Panc1 (cell line): ENCODE results near the gene MAGI2.

Source experiments
- CTCF ChIP-seq: fragments of 450-650 bp; IDR thresholded peaks from 2 replicates; pipeline ENCODE4 v1.5.1; 2017; ENCODE audit warnings: mild to moderate bottlenecking
- POLR2AphosphoS5 ChIP-seq: IDR thresholded peaks from 2 replicates; pipeline ENCODE4 v1.6.1; 2012; ENCODE audit warnings: mild to moderate bottlenecking, low read depth, low read length, moderate library complexity
- REST ChIP-seq, 2 experiments: IDR thresholded peaks; 2 replicates each; pipeline ENCODE4 v1.6.1; 2011 to 2012; ENCODE audit warnings: low read depth in 2 of 2, control low read depth in 1 of 2, low read length in 1 of 2, mild to moderate bottlenecking in 1 of 2, moderate library complexity in 1 of 2; ENCODE audit not compliant: insufficient read depth in 1 of 2
- SIN3A ChIP-seq: IDR thresholded peaks from 2 replicates; pipeline ENCODE4 v1.6.1; 2012; ENCODE audit warnings: low read depth, mild to moderate bottlenecking, low read length, moderate library complexity, borderline replicate concordance; ENCODE audit not compliant: insufficient read depth
- TCF7L2 ChIP-seq: IDR thresholded peaks from 2 replicates; pipeline ENCODE4 v1.6.1; 2011; ENCODE audit warnings: mild to moderate bottlenecking, low read depth, low read length, inconsistent platforms

GRCh38 chr7:78206769-78207168 lies 1246.7 kb downstream of the MAGI2 start:
- TF ChIP-seq CTCF = no peak
- TF ChIP-seq TCF7L2 = no peak
- TF ChIP-seq POLR2AphosphoS5 = no peak
- TF ChIP-seq SIN3A = no peak
- no peak for TF ChIP-seq REST (IDR thresholded peaks at IDR 0.05; ENCODE audit: insufficient read depth in 1 of 2, low read depth in 2 of 2, low read length in 1 of 2)
